Ovary (tissue), 3 donors: ENCODE data around the gene CD36.

Experiments
- CTCF ChIP-seq, 3 donors: fragments of 450-650 bp in 2 of 3; fragments of 200-600 bp in 1 of 3; IDR thresholded peaks; one replicate each; pipeline versions ENCODE4 v1.5.1 to v1.8.0; 2016 to 2022; ENCODE audit warnings: antibody characterized with exemption in 3 of 3, mild to moderate bottlenecking in 1 of 3
- POLR2A ChIP-seq: fragments of 450-650 bp; IDR thresholded peaks from one replicate; pipeline ENCODE4 v1.6.1; 2017; ENCODE audit warnings: antibody characterized with exemption, mild to moderate bottlenecking, moderate library complexity
- donor health status: DM: no; HTN: no; CAD: no.

- TF ChIP-seq POLR2A (no peak), CTCF (IDR thresholded peaks at IDR 0.05) (no peak)
These were observed 14.8 kb upstream of the CD36 start for GRCh38 chr7:80623503-80624252.
